ENCODE data around the gene KRCC1.

Gene KRCC1

DNA sequence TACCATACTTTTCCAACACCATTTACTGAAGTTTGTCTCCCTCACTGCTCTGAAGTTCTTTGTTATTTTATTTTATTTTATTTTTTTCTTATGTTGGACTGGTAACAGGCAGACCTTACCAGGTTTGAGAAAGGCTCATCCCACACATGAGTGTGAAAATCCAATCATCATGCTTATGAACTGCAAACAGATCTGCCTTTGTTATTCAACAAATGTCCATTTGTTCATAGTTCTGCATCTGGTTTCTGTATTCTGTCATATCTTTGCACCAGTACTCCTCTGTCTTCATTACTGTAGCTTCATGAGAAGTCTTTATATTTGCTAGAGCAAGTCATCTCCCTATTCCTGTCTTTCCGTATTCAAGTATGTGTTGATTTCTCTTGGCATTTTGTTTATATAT, 44.6 kb downstream of the KRCC1 start:
- TF ChIP-seq PPARA (CRISPR knock-in tag; IDR thresholded peaks at IDR 0.05; ENCODE audit: borderline replicate concordance) (no peak), ZNF70 (CRISPR knock-in tag; IDR thresholded peaks at IDR 0.05) (no peak), ISL1 (CRISPR knock-in tag; IDR thresholded peaks at IDR 0.05) (0 out of 2 replicates have a peak, but pooled peaks have one; percentile 13)
- no peak for ATAC-seq

DNA sequence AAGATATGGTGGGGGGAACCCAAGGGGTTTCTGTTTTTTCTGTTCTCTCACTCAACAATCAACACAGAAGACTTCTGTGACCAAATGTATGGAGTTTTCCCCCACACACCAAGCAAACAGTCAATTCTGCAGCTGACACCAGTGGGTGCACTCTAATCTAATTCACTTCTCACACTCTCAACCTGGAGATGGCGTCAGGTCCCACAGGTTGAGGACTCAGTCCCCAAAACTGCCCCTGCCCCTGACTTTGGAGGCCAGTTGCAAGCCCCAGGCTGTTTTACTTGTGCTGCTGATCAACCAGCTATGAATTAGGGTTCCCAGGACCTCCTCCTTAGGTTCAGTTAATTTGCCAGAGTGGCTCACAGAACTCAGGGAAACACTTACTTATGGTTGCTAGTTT, 45.4 kb downstream of the KRCC1 start:
- TF ChIP-seq ZFP3 (CRISPR knock-in tag; IDR thresholded peaks at IDR 0.05) (no peak), SNAI2 (CRISPR knock-in tag; IDR thresholded peaks at IDR 0.05) (no peak), PPARA (CRISPR knock-in tag; IDR thresholded peaks at IDR 0.05; ENCODE audit: borderline replicate concordance) (no peak), GLIS3 (CRISPR knock-in tag; IDR thresholded peaks at IDR 0.05) (no peak), BACH2 (CRISPR knock-in tag; IDR thresholded peaks at IDR 0.05; ENCODE audit: borderline replicate concordance) (no peak), ZNF565 (CRISPR knock-in tag; conservative IDR thresholded peaks at IDR 0.05; ENCODE audit: low read depth) (no peak), ZFP30 (CRISPR knock-in tag; IDR thresholded peaks at IDR 0.05) (no peak), RARB (CRISPR knock-in tag; IDR thresholded peaks at IDR 0.05) (no peak)
- TF ChIP-seq, protein P1, sequence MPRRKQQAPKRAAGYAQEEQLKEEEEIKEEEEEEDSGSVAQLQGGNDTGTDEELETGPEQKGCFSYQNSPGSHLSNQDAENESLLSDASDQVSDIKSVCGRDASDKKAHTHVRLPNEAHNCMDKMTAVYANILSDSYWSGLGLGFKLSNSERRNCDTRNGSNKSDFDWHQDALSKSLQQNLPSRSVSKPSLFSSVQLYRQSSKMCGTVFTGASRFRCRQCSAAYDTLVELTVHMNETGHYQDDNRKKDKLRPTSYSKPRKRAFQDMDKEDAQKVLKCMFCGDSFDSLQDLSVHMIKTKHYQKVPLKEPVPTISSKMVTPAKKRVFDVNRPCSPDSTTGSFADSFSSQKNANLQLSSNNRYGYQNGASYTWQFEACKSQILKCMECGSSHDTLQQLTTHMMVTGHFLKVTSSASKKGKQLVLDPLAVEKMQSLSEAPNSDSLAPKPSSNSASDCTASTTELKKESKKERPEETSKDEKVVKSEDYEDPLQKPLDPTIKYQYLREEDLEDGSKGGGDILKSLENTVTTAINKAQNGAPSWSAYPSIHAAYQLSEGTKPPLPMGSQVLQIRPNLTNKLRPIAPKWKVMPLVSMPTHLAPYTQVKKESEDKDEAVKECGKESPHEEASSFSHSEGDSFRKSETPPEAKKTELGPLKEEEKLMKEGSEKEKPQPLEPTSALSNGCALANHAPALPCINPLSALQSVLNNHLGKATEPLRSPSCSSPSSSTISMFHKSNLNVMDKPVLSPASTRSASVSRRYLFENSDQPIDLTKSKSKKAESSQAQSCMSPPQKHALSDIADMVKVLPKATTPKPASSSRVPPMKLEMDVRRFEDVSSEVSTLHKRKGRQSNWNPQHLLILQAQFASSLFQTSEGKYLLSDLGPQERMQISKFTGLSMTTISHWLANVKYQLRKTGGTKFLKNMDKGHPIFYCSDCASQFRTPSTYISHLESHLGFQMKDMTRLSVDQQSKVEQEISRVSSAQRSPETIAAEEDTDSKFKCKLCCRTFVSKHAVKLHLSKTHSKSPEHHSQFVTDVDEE (CRISPR knock-in tag; IDR thresholded peaks at IDR 0.05) = no peak
- TF ChIP-seq, protein P2, sequence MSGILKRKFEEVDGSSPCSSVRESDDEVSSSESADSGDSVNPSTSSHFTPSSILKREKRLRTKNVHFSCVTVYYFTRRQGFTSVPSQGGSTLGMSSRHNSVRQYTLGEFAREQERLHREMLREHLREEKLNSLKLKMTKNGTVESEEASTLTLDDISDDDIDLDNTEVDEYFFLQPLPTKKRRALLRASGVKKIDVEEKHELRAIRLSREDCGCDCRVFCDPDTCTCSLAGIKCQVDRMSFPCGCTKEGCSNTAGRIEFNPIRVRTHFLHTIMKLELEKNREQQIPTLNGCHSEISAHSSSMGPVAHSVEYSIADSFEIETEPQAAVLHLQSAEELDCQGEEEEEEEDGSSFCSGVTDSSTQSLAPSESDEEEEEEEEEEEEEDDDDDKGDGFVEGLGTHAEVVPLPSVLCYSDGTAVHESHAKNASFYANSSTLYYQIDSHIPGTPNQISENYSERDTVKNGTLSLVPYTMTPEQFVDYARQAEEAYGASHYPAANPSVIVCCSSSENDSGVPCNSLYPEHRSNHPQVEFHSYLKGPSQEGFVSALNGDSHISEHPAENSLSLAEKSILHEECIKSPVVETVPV (CRISPR knock-in tag; IDR thresholded peaks at IDR 0.05) = no peak
- TF ChIP-seq, protein P3, sequence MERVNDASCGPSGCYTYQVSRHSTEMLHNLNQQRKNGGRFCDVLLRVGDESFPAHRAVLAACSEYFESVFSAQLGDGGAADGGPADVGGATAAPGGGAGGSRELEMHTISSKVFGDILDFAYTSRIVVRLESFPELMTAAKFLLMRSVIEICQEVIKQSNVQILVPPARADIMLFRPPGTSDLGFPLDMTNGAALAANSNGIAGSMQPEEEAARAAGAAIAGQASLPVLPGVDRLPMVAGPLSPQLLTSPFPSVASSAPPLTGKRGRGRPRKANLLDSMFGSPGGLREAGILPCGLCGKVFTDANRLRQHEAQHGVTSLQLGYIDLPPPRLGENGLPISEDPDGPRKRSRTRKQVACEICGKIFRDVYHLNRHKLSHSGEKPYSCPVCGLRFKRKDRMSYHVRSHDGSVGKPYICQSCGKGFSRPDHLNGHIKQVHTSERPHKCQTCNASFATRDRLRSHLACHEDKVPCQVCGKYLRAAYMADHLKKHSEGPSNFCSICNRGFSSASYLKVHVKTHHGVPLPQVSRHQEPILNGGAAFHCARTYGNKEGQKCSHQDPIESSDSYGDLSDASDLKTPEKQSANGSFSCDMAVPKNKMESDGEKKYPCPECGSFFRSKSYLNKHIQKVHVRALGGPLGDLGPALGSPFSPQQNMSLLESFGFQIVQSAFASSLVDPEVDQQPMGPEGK (CRISPR knock-in tag; IDR thresholded peaks at IDR 0.05; ENCODE audit: borderline replicate concordance) = no peak
- no peak for ATAC-seq

DNA sequence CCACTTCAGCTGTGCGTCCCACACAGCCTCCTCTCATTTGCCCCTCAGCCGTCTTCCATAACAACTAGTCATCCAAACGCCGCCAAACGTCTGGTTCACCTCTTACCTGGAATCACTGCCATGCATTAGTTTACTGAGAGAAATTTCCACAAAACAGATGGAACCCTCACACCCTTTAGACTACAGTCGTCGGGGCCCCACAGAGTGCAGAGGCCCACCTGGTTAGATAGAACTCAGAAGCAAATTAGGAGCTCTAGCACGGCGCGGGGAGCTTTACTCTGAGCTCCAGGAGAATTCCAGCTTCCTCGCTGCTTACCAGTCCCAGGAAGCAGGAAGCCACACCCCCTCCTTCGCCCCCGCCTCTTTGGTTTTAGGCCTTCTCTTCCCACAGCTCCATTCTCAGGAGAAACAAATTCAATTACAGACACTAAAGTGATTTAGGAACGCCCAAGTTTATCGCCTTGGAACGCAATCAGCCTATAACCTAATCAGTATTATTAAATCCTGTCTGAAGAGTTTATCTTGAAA, 48.6 kb downstream of the KRCC1 start:
- TF ChIP-seq TCF4 (CRISPR knock-in tag; IDR thresholded peaks at IDR 0.05; ENCODE audit: borderline replicate concordance) = no peak
- TF ChIP-seq OSR1 (CRISPR knock-in tag; IDR thresholded peaks at IDR 0.05) = no peak
- no peak for TF ChIP-seq BACH2 (CRISPR knock-in tag; IDR thresholded peaks at IDR 0.05; ENCODE audit: borderline replicate concordance)
- TF ChIP-seq ZNF8 (CRISPR knock-in tag; IDR thresholded peaks at IDR 0.05) = no peak
- TF ChIP-seq, protein P4, sequence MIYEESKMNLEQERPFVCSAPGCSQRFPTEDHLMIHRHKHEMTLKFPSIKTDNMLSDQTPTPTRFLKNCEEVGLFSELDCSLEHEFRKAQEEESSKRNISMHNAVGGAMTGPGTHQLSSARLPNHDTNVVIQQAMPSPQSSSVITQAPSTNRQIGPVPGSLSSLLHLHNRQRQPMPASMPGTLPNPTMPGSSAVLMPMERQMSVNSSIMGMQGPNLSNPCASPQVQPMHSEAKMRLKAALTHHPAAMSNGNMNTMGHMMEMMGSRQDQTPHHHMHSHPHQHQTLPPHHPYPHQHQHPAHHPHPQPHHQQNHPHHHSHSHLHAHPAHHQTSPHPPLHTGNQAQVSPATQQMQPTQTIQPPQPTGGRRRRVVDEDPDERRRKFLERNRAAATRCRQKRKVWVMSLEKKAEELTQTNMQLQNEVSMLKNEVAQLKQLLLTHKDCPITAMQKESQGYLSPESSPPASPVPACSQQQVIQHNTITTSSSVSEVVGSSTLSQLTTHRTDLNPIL (CRISPR knock-in tag; IDR thresholded peaks at IDR 0.05; ENCODE audit: low read depth) = no peak
- TF ChIP-seq RARB (CRISPR knock-in tag; IDR thresholded peaks at IDR 0.05) = no peak
- TF ChIP-seq, protein P1 (CRISPR knock-in tag; IDR thresholded peaks at IDR 0.05) = no peak
- TF ChIP-seq, protein P5, sequence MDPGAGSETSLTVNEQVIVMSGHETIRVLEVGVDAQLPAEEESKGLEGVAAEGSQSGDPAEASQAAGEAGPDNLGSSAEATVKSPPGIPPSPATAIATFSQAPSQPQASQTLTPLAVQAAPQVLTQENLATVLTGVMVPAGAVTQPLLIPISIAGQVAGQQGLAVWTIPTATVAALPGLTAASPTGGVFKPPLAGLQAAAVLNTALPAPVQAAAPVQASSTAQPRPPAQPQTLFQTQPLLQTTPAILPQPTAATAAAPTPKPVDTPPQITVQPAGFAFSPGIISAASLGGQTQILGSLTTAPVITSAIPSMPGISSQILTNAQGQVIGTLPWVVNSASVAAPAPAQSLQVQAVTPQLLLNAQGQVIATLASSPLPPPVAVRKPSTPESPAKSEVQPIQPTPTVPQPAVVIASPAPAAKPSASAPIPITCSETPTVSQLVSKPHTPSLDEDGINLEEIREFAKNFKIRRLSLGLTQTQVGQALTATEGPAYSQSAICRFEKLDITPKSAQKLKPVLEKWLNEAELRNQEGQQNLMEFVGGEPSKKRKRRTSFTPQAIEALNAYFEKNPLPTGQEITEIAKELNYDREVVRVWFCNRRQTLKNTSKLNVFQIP (CRISPR knock-in tag; IDR thresholded peaks at IDR 0.05; ENCODE audit: borderline replicate concordance, low read depth) = no peak
- no peak for TF ChIP-seq ISL1 (CRISPR knock-in tag; IDR thresholded peaks at IDR 0.05)
- TF ChIP-seq SNAI2 (CRISPR knock-in tag; IDR thresholded peaks at IDR 0.05) = no peak
- no peak for TF ChIP-seq TOX (CRISPR knock-in tag; IDR thresholded peaks at IDR 0.05; ENCODE audit: borderline replicate concordance)
- no peak for ATAC-seq

All from SK-N-SH treated with all-trans-retinoic acid at 6 μM for 48 hours (cell line).